Suppressor macrophage treated with lipopolysaccharide for 4 hours (primary cell): ENCODE data around the gene NPTX1.

ENCODE experiments used
- DNase-seq: peaks from one replicate; pipeline ENCODE4 v3.0.0-alpha.2; 2020

NPTX1 gene

GRCh38 chr17:80503031-80503430, 26.6 kb upstream of the NPTX1 start:
- DNase-seq = no peak

- no peak for DNase-seq
Measured at GRCh38 chr17:80502578-80502877, 26.1 kb upstream of the NPTX1 start.

GRCh38 chr17:80501741-80502577, 25.6 kb upstream of the NPTX1 start:
- no peak for DNase-seq

GRCh38 chr17:80499961-80500665, 23.7 kb upstream of the NPTX1 start:
- DNase-seq = no peak

GRCh38 chr17:80499560-80499959, 23.2 kb upstream of the NPTX1 start:
- no peak for DNase-seq

- no peak for DNase-seq
Measured at GRCh38 chr17:80498920-80499410, 22.6 kb upstream of the NPTX1 start.

- no peak for DNase-seq
Measured at GRCh38 chr17:80498242-80498919, 22.0 kb upstream of the NPTX1 start.

GRCh38 chr17:80497726-80498241, 21.4 kb upstream of the NPTX1 start:
- DNase-seq = no peak

GRCh38 chr17:80494547-80494946, 18.1 kb upstream of the NPTX1 start:
- no peak for DNase-seq

GRCh38 chr17:80492343-80493136, 16.1 kb upstream of the NPTX1 start:
- DNase-seq = no peak

- DNase-seq = no peak
Measured at GRCh38 chr17:80491478-80492342, 15.3 kb upstream of the NPTX1 start.

GRCh38 chr17:80487511-80487910, 11.1 kb upstream of the NPTX1 start:
- no peak for DNase-seq

GRCh38 chr17:80486692-80487091, 10.3 kb upstream of the NPTX1 start:
- no peak for DNase-seq

GRCh38 chr17:80485846-80486245, 9.4 kb upstream of the NPTX1 start:
- DNase-seq = no peak

GRCh38 chr17:80482555-80483308, 6.3 kb upstream of the NPTX1 start:
- DNase-seq = no peak

- DNase-seq = no peak
Measured at GRCh38 chr17:80482058-80482318, 5.6 kb upstream of the NPTX1 start.

- no peak for DNase-seq
Measured at GRCh38 chr17:80481284-80482057, 5.1 kb upstream of the NPTX1 start.

- no peak for DNase-seq
Measured at GRCh38 chr17:80480248-80480647, 3.8 kb upstream of the NPTX1 start.

GRCh38 chr17:80479246-80479566, 2.8 kb upstream of the NPTX1 start:
- DNase-seq = no peak

- DNase-seq = no peak
Measured at GRCh38 chr17:80478487-80479245, 2.3 kb upstream of the NPTX1 start.
